Activated CD8-positive, alpha-beta memory T cell treated with anti-CD3 and anti-CD28 coated beads, Interleukin-2, amount 10 ng/mL, durations not matched to agents 7 days and 5 days (primary cell): ENCODE measurements around the gene CCDC12. TPM values are rescaled to one million over a fixed set of nuclear protein-coding genes. Genes with fewer than 3 reads are reported as not detected.
"Not testable (repeated sequence)": the region's sequence is repeated elsewhere in the genome, so short reads cannot be mapped to it uniquely, and the experiment has no call there.

Experiments
- ATAC-seq: fragments of 150-1000 bp; cut with Tn5 transposase; one replicate; pipeline ENCODE4 v1.10.0; 2021; ENCODE audit warnings: moderate library complexity
- CTCF ChIA-PET: fragments of 350-600 bp; sonication (Branson Sonifier 250); formaldehyde crosslinking; loops from one replicate; lab custom pipeline; 2021; ENCODE audit warnings: antibody characterized with exemption; lab: Charles Lee
- DNase-seq: peaks from one replicate; pipeline ENCODE4 v3.0.0-alpha.2; 2020
- H3K27ac Mint-ChIP-seq: one replicate; pipeline ENCODE4 v1.8.0; 2021; ENCODE audit warnings: mild to moderate bottlenecking, mixed read lengths
- H3K27me3 Mint-ChIP-seq: one replicate; pipeline ENCODE4 v1.8.0; 2021; ENCODE audit warnings: mixed read lengths
- H3K36me3 Mint-ChIP-seq: one replicate; pipeline ENCODE4 v1.8.0; 2021; ENCODE audit warnings: mild to moderate bottlenecking, mixed read lengths
- H3K4me1 Mint-ChIP-seq: one replicate; pipeline ENCODE4 v1.8.0; 2021; ENCODE audit warnings: mixed read lengths
- H3K4me3 Mint-ChIP-seq: one replicate; pipeline ENCODE4 v1.8.0; 2021; ENCODE audit warnings: mild to moderate bottlenecking, moderate library complexity, mixed read lengths
- H3K9me3 Mint-ChIP-seq: one replicate; pipeline ENCODE4 v1.8.0; 2022; ENCODE audit warnings: low read depth, mixed read lengths
- total RNA-seq, 2 experiments: library from RNA; stranded (reverse); gene quantifications; one replicate each; pipeline ENCODE4 v1.2.3, GENCODE V29; 2021

The CCDC12 gene
- total RNA-seq, 2 experiments from 2014 or later = 65.9 to 72.7 TPM

GRCh38 chr3:46977811-46978195 lies 1.3 kb upstream of the CCDC12 start:
- peaks cover 18% of the 10 kb centered on the region for H3K36me3 Mint-ChIP-seq
- H3K27me3 Mint-ChIP-seq = no peaks in the 10 kb centered on the region
- no peaks in the 10 kb centered on the region for H3K9me3 Mint-ChIP-seq
- H3K4me3 Mint-ChIP-seq = peak overlapping the region; percentile 98
- CTCF ChIA-PET = interaction anchor here (2.3 kb wide), 1 partner anchor 12 kb away, joined by 5 read pairs; no protein-coding TSS in a partner anchor
- H3K4me1 Mint-ChIP-seq = peaks cover 61% of the 10 kb centered on the region
- peak overlapping the region; percentile 64 for H3K27ac Mint-ChIP-seq
- no peak for DNase-seq
- ATAC-seq = no peak

- Mint-ChIP-seq H3K27ac (peak overlapping the region; percentile 71), H3K4me1 (peaks cover 74% of the 10 kb centered on the region), H3K36me3 (peaks cover 40% of the 10 kb centered on the region), H3K4me3 (peak overlapping the region; percentile 98), H3K27me3 (no peaks in the 10 kb centered on the region), H3K9me3 (no peaks in the 10 kb centered on the region)
- DNase-seq (no peak), ATAC-seq (no peak)
- CTCF ChIA-PET = interaction anchor here (1.1 kb wide), 1 partner anchor 11 kb away, joined by 3 read pairs; no protein-coding TSS in a partner anchor
Observed at GRCh38 chr3:46974421-46975171, 1.9 kb downstream of the CCDC12 start.

- Mint-ChIP-seq H3K27me3 (no peaks in the 10 kb centered on the region), H3K9me3 (no peaks in the 10 kb centered on the region), H3K36me3 (peaks cover 43% of the 10 kb centered on the region), H3K4me3 (peak overlapping the region; percentile 40), H3K27ac (peak overlapping the region; percentile 89), H3K4me1 (peaks cover 82% of the 10 kb centered on the region)
- DNase-seq = no peak
- no peak for ATAC-seq
- CTCF ChIA-PET = no interaction called here
Observed at GRCh38 chr3:46972396-46972795, 4.1 kb downstream of the CCDC12 start.

DNA sequence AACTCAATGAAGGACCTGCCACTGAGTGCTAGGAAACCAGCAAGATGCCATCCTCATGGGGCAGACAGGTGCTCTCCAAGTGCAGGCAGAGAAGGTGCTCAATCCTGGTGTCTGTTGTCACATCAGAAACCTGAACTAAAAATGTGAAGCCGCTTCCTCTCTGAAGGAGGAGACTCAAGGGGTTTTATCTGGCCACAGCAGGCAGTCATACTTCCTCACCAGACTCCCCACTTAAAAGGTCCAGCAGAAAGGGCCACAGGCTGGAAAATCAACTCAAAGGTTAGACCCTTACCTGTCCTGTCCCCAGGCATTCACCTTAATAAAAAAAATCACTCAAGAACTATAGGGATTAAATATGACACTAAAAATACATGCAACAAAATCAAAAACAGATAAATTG lies 4.8 kb downstream of the CCDC12 start:
- peaks cover 82% of the 10 kb centered on the region for H3K4me1 Mint-ChIP-seq
- peaks cover 46% of the 10 kb centered on the region for H3K36me3 Mint-ChIP-seq
- ATAC-seq (no peak), DNase-seq (peak; percentile 63)
- CTCF ChIA-PET = interaction anchor here (2.5 kb wide), 1 partner anchor 24 kb away, joined by 7 read pairs; no protein-coding TSS in a partner anchor
- H3K4me3 Mint-ChIP-seq = peak overlapping the region; percentile 61
- no peaks in the 10 kb centered on the region for H3K9me3 Mint-ChIP-seq
- peak overlapping the region; percentile 89 for H3K27ac Mint-ChIP-seq
- H3K27me3 Mint-ChIP-seq = no peaks in the 10 kb centered on the region

GRCh38 chr3:46971151-46971550 lies 5.4 kb downstream of the CCDC12 start:
- Mint-ChIP-seq H3K4me3 (peak overlapping the region; percentile 61), H3K4me1 (peaks cover 83% of the 10 kb centered on the region), H3K27ac (peak overlapping the region; percentile 89), H3K9me3 (no peaks in the 10 kb centered on the region), H3K27me3 (no peaks in the 10 kb centered on the region), H3K36me3 (peaks cover 44% of the 10 kb centered on the region)
- CTCF ChIA-PET = interaction anchor here (1.3 to 2.5 kb wide), 2 partner anchors 24 to 48 kb away, joined by 4 to 7 read pairs; no protein-coding TSS in a partner anchor
- DNase-seq = no peak
- no peak for ATAC-seq

DNA sequence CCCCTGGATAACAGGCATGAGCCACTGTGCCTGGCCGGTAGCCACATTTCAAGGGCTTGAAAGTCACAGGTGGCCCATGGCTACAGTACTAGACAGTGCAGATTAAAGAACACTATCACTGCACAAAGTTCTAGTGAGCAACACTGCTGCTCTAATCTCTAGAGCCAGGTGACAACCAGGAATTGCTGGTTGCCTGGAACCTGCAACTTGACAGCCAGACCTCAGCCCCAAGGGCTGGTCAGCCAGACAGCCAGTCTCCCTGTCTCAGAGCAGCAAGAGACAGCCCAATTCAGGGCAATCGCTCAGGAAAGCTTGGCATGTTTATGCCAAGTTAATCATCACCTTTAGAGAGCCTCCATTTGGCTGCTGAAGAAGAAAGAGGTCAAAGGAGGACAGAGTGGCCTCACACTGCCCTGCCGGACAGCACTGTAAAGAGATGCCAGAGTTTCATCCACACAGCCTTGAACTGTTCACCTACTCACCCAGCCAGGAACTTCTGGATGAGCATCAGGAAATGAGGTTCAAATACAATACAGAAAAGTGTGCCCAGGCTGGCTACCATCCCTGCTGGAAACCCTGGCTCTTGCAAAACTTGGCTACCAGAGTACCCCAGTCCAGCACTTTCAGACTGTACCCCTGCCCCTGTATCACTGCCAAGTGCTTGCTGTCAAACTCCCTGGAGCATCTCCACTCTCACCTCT lies 6.0 kb downstream of the CCDC12 start:
- H3K27ac Mint-ChIP-seq = peak overlapping the region; percentile 89
- CTCF ChIA-PET = interaction anchor here (1.3 to 2.5 kb wide), 2 partner anchors 23 to 47 kb away, joined by 4 to 7 read pairs; no protein-coding TSS in a partner anchor
- H3K27me3 Mint-ChIP-seq = no peaks in the 10 kb centered on the region
- no peak for ATAC-seq
- H3K36me3 Mint-ChIP-seq = peaks cover 47% of the 10 kb centered on the region
- H3K4me1 Mint-ChIP-seq = peaks cover 86% of the 10 kb centered on the region
- H3K4me3 Mint-ChIP-seq = no peak overlapping the region
- DNase-seq = no peak
- no peaks in the 10 kb centered on the region for H3K9me3 Mint-ChIP-seq

DNA sequence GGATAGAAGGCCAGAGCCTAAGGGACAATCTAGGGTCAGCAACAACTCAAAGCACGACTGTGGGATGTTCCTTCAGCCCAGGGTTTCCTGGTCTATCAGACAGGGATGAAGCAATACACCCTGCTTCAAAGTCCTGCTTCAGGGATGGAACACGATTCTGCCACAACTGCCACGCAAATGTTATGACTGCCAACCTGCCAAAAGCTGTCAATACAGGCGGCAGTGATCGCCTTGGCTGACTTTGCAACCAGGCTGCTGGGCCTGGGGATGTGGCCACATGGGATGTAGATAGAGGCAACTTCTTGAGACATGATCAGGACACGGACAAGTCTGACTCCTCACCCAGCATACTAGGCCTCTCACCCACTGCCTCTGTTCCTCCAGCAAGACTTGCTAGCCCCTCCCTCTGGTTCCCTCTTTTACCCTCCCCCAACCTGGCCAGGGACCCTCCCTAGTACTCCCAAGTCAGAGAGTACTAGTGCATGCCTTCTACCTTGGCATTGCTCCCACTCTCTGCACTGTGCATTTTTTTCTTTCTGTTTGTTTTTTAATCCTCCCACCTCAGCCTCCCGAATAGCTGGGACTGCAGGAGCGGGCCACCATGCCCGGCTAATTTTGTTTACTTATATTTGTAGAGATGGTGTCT lies 7.6 kb downstream of the CCDC12 start:
- H3K36me3 Mint-ChIP-seq = peaks cover 47% of the 10 kb centered on the region
- H3K27ac Mint-ChIP-seq = peak overlapping the region; percentile 33
- DNase-seq = no peak
- CTCF ChIA-PET = interaction anchor here (1.3 kb wide), 1 partner anchor 12 kb away, joined by 4 read pairs; no protein-coding TSS in a partner anchor
- no peaks in the 10 kb centered on the region for H3K9me3 Mint-ChIP-seq
- H3K4me3 Mint-ChIP-seq = no peak overlapping the region
- ATAC-seq = no peak
- no peaks in the 10 kb centered on the region for H3K27me3 Mint-ChIP-seq
- peaks cover 78% of the 10 kb centered on the region for H3K4me1 Mint-ChIP-seq

GRCh38 chr3:46966811-46967210 lies 9.7 kb downstream of the CCDC12 start:
- DNase-seq (no peak), ATAC-seq (peak; percentile 45)
- peaks cover 46% of the 10 kb centered on the region for H3K36me3 Mint-ChIP-seq
- peak overlapping the region; percentile 74 for H3K27ac Mint-ChIP-seq
- no peak overlapping the region for H3K4me3 Mint-ChIP-seq
- H3K4me1 Mint-ChIP-seq = peaks cover 74% of the 10 kb centered on the region
- peaks cover 3% of the 10 kb centered on the region for H3K9me3 Mint-ChIP-seq
- CTCF ChIA-PET = interaction anchor here (0.6 to 2.5 kb wide), 7 partner anchors 11 to 589 kb away, joined by 3 to 9 read pairs (median 4); no protein-coding TSS in a partner anchor
- no peaks in the 10 kb centered on the region for H3K27me3 Mint-ChIP-seq

DNA sequence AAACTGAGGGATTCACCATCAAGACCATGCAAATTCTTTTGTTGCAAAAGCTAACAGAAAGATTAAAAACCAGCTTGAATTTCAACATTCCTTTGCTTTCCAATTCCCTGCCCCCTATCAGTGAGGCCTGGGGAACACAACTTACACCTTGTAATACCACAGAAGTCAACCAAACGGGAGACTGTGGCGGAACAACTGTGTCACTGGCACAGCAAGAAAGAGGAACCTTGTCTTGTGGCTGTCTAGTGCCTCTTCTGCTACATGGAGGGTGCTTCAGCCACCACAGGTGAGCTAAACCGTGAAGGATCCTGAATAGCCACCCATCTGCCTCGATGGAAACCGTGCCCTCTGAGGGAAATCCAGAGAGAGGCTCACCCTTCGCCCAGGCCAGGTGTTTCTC lies 11.4 kb downstream of the CCDC12 start:
- H3K27ac Mint-ChIP-seq = no peak overlapping the region
- H3K4me3 Mint-ChIP-seq = no peak overlapping the region
- CTCF ChIA-PET = interaction anchor here (1.0 to 2.5 kb wide), 3 partner anchors 9 to 33 kb away, joined by 3 to 9 read pairs (median 5); partner anchors contain the start of gene CCDC12
- DNase-seq = no peak
- peaks cover 3% of the 10 kb centered on the region for H3K9me3 Mint-ChIP-seq
- H3K4me1 Mint-ChIP-seq = peaks cover 74% of the 10 kb centered on the region
- H3K36me3 Mint-ChIP-seq = peaks cover 39% of the 10 kb centered on the region
- ATAC-seq = no peak
- H3K27me3 Mint-ChIP-seq = no peaks in the 10 kb centered on the region

- H3K4me3 Mint-ChIP-seq, DNase-seq, CTCF ChIA-PET, H3K9me3 Mint-ChIP-seq, ATAC-seq, H3K27me3 Mint-ChIP-seq, H3K27ac Mint-ChIP-seq: not testable (repeated sequence)
- Mint-ChIP-seq H3K36me3 (peaks cover 32% of the 10 kb centered on the region), H3K4me1 (peaks cover 75% of the 10 kb centered on the region)
Observed at GRCh38 chr3:46964038-46964590, 12.4 kb downstream of the CCDC12 start.

- Mint-ChIP-seq H3K9me3 (peaks cover 3% of the 10 kb centered on the region), H3K27ac (peak overlapping the region; percentile 51), H3K27me3 (no peaks in the 10 kb centered on the region), H3K4me1 (peaks cover 76% of the 10 kb centered on the region), H3K4me3 (no peak overlapping the region), H3K36me3 (peaks cover 34% of the 10 kb centered on the region)
- DNase-seq (no peak), ATAC-seq (no peak)
- CTCF ChIA-PET = no interaction called here
Observed at GRCh38 chr3:46962990-46963389, 13.6 kb downstream of the CCDC12 start.

- H3K9me3 Mint-ChIP-seq = peaks cover 3% of the 10 kb centered on the region
- peak overlapping the region; percentile 18 for H3K4me3 Mint-ChIP-seq
- H3K27me3 Mint-ChIP-seq = no peaks in the 10 kb centered on the region
- peaks cover 34% of the 10 kb centered on the region for H3K36me3 Mint-ChIP-seq
- DNase-seq = no peak
- CTCF ChIA-PET = no interaction called here
- H3K4me1 Mint-ChIP-seq = peaks cover 72% of the 10 kb centered on the region
- peak overlapping the region; percentile 53 for H3K27ac Mint-ChIP-seq
- no peak for ATAC-seq
Observed at GRCh38 chr3:46962427-46962826, 14.1 kb downstream of the CCDC12 start.

DNA sequence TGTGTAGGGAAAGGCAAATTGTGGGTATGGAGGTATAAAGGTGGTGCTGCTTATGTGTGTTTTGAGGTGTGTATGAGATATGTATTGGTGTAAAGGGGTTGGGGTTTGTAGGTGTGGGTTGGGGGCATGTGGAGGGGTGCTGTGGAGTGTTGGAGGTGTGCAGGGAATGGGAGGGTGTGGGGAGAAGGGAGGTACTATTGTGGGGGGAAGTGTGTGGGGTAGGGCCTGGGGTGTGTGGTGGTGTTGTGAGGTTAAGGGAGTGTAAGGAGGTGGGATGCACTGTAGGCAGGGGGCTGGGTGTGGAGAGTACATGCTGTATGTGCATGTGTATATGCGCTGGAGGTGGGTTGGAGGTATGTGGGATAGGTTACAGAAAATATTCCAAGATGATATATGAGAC lies 15.7 kb downstream of the CCDC12 start:
- no peaks in the 10 kb centered on the region for H3K27me3 Mint-ChIP-seq
- DNase-seq = no peak
- CTCF ChIA-PET = interaction anchor here (2.6 kb wide), 1 partner anchor 26 kb away, joined by 7 read pairs; no protein-coding TSS in a partner anchor
- peaks cover 75% of the 10 kb centered on the region for H3K4me1 Mint-ChIP-seq
- peaks cover 27% of the 10 kb centered on the region for H3K36me3 Mint-ChIP-seq
- no peak for ATAC-seq
- peak overlapping the region; percentile 52 for H3K27ac Mint-ChIP-seq
- H3K9me3 Mint-ChIP-seq = peaks cover 3% of the 10 kb centered on the region
- no peak overlapping the region for H3K4me3 Mint-ChIP-seq
